ENCODE measurements around the gene AJAP1.

- TF ChIP-seq ZNF274 (IDR thresholded peaks at IDR 0.05; ENCODE audit: low read depth, low read length) (no peak), YY1 (IDR thresholded peaks at IDR 0.05; ENCODE audit: insufficient read depth, insufficient read length) (no peak)
Measured at GRCh38 chr1:4658643-4659628, 4.5 kb downstream of the AJAP1 start.

All from NT2/D1 (cell line).